ENCODE results near the gene PTPRR. TPM values are rescaled to one million over a fixed set of nuclear protein-coding genes. Genes with fewer than 3 reads are reported as not detected.

PTPRR gene
- total RNA-seq, 1 donor from 2014 or later: 1.4 TPM

DNA sequence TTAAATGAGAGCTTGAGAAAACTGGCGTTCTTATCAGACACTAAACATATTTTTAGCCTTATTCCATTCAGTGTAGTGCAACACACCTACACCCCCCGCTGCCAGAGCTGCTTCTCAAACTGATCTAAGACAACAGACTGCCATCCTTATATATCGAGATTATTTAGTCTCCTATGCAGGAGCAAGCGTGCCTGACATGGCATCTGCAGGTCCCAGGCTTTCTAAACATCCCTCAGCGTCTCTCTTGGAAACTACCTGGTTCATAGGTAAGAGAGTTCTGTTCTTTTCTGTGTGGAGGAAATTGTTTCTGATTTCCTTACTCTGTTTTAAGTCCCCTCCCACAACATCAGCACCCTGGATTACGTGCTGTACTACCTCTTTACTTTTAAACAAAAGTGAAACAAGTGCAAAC is 166.2 kb downstream of the PTPRR start:
- Histone ChIP-seq H3K27ac (no peak overlapping the region), H3K4me1 (no peaks in the 10 kb centered on the region), H3K9me3 (no peaks in the 10 kb centered on the region), H3K4me3 (no peak overlapping the region), H3K36me3 (no peaks in the 10 kb centered on the region), H3K27me3 (ENCODE audit: low read depth) (no peaks in the 10 kb centered on the region)
- intact Hi-C loops (cut with DNase I): no loop called here
- no peak for DNase-seq
- ATAC-seq: no peak
- TF ChIP-seq, protein P1, sequence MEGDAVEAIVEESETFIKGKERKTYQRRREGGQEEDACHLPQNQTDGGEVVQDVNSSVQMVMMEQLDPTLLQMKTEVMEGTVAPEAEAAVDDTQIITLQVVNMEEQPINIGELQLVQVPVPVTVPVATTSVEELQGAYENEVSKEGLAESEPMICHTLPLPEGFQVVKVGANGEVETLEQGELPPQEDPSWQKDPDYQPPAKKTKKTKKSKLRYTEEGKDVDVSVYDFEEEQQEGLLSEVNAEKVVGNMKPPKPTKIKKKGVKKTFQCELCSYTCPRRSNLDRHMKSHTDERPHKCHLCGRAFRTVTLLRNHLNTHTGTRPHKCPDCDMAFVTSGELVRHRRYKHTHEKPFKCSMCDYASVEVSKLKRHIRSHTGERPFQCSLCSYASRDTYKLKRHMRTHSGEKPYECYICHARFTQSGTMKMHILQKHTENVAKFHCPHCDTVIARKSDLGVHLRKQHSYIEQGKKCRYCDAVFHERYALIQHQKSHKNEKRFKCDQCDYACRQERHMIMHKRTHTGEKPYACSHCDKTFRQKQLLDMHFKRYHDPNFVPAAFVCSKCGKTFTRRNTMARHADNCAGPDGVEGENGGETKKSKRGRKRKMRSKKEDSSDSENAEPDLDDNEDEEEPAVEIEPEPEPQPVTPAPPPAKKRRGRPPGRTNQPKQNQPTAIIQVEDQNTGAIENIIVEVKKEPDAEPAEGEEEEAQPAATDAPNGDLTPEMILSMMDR (IDR thresholded peaks at IDR 0.05): no peak

DNA sequence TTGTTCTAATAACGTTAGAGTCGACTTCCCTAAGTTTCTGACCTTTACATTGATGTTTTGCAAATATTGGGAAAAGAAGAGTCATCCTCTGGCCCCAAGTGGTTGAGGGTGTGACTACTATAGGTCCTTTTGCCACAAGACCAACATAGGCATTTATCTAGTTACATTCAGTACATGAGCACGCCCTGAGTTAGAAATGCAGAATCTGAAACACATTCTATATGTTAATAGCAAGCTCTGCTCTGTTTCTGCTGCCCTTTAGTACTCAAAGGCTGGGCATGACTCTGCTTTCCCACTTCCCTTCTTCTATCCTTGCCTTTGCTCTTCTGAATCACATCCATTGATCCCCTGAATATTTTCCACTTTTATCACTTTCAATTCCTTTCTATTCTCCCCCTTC is 168.2 kb downstream of the PTPRR start:
- ATAC-seq (no peak), DNase-seq (no peak)
- H3K27ac ChIP-seq: no peak overlapping the region
- H3K27me3 ChIP-seq (ENCODE audit: low read depth): no peaks in the 10 kb centered on the region
- intact Hi-C loops (cut with DNase I): no loop called here
- TF ChIP-seq, protein P1 (IDR thresholded peaks at IDR 0.05): no peak
- no peaks in the 10 kb centered on the region for H3K9me3 ChIP-seq
- H3K36me3 ChIP-seq: no peaks in the 10 kb centered on the region
- H3K4me1 ChIP-seq: no peaks in the 10 kb centered on the region
- no peak overlapping the region for H3K4me3 ChIP-seq

DNA sequence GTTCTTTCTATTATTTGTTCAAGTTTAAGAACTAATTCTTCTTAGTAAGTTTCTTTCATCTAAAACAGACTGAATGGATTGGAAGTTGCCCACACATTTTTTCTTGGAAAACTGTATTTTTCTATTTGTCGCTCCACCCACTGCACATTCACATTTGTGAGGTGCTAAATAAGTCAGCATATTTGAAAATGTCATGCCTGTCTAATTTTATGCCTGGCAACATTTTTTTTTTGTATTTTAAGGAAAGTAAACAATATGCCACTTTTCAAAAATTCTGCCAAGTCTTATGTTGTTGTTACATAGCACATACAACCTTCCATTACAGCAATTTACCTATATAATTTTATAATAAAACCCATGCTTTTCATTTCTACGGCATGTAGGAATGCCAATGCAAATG is 170.6 kb downstream of the PTPRR start:
- H3K36me3 ChIP-seq: no peaks in the 10 kb centered on the region
- no peaks in the 10 kb centered on the region for H3K27me3 ChIP-seq (ENCODE audit: low read depth)
- ATAC-seq (no peak), DNase-seq (no peak)
- H3K4me1 ChIP-seq: no peaks in the 10 kb centered on the region
- H3K27ac ChIP-seq: no peak overlapping the region
- H3K4me3 ChIP-seq: no peak overlapping the region
- no peaks in the 10 kb centered on the region for H3K9me3 ChIP-seq
- intact Hi-C loops (cut with DNase I): no loop called here
- TF ChIP-seq, protein P1 (IDR thresholded peaks at IDR 0.05): no peak

DNA sequence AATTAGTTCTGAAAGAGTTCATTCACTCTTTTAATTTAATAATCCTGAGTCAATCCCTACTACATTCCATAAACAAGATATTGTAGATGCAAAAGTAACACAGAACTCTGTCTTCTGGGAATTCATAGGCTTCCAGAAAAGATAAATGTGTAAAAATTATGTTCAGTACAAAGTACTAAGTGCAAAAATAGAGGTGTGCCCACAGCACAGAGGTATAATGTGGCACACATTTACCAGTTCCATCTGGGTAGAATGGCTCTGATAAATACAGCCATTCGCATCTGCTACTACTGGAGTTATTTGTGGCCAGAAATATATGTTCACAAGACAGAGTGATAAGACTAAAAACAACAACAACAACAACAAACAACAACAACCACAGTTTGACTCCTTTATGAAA is 171.7 kb downstream of the PTPRR start:
- Histone ChIP-seq H3K36me3 (no peaks in the 10 kb centered on the region), H3K27me3 (ENCODE audit: low read depth) (no peaks in the 10 kb centered on the region), H3K4me1 (no peaks in the 10 kb centered on the region), H3K4me3 (no peak overlapping the region), H3K27ac (no peak overlapping the region), H3K9me3 (no peaks in the 10 kb centered on the region)
- DNase-seq (no peak), ATAC-seq (no peak)
- intact Hi-C loops (cut with DNase I): no loop called here
- TF ChIP-seq, protein P1 (IDR thresholded peaks at IDR 0.05): no peak

DNA sequence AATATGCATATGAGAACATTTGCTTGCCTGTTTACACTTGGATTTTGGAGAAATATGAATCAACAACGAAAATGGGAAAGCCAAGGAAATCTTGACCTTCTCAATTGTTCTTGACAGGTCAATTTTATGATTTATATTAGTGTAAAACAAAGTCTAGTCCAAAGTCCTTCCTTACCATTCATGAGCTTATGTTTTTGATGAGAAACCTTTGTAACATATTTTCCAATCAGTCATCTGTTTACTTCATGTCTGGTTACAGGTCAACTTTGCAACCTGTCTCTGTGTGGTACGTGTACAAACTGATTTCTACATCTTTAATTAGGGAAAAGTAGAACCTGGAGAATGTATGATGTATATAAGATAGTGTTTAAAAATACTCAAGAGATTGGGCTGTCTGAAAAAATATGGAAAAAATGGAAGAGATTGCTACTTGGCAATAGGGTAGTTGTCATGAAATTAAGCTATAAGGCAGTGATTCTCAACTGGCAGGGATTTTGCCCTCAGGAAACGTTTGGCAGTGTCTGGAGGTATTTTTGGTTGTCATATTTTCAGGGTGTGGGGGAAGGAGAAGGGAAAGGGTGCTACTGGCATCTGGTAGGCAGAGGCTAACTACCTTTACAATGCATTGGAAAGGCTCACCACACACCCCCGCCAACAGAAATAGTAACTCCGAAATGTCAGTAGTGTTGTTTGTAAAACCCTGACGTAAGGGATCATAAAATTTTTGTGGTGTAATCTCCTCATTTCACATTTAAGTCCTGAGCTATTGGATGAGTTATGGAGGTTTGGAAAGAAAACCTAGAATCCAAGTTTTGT is 172.9 kb downstream of the PTPRR start:
- Histone ChIP-seq H3K36me3 (no peaks in the 10 kb centered on the region), H3K27ac (no peak overlapping the region), H3K9me3 (no peaks in the 10 kb centered on the region), H3K27me3 (ENCODE audit: low read depth) (no peaks in the 10 kb centered on the region), H3K4me3 (no peak overlapping the region), H3K4me1 (no peaks in the 10 kb centered on the region)
- intact Hi-C loops (cut with DNase I): no loop called here
- DNase-seq (no peak), ATAC-seq (no peak)
- TF ChIP-seq, protein P1 (IDR thresholded peaks at IDR 0.05): no peak
